Measurements from ENCODE around the gene ACADVL. TPM values are rescaled to one million over a fixed set of nuclear protein-coding genes. Genes with fewer than 3 reads are reported as not detected.
"Not testable (repeated sequence)": the region's sequence is repeated elsewhere in the genome, so short reads cannot be mapped to it uniquely, and the experiment has no call there.

The ACADVL gene
- 260 TPM for total RNA-seq

DNA sequence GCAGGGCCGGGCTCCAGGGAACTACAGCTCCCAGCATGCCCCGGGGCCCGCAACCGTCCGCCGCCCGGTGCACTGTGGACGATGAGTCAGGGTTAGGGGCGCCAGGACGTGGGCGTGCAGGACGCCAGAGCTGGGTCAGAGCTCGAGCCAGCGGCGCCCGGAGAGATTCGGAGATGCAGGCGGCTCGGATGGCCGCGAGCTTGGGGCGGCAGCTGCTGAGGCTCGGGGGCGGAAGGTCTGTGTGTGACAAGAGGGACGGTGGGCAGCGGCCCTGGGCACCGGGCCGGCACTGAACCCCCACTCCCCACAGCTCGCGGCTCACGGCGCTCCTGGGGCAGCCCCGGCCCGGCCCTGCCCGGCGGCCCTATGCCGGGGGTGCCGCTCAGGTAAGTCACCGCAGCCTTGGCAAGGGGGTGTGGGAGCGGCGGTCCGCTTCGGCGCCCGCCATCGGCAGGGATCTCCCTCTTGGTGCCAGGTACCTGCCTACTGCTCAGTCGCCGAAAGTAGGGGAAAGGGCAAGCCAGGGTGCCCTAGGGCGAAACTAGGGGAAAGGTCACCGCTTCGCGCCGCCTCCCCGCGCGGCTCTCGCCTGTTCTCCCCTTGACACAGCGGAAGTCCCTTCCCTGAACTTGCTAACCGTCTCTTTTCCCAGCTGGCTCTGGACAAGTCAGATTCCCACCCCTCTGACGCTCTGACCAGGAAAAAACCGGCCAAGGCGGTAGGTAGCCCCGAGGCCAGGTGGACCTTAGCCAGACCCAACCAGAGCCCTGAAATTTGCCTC lies at the start of gene ACADVL, which contains the start of gene DLG4:
Gene ACADVL (plus strand): TSS at position 127 of the 781 bp plus-strand sequence. CDS start 47 bp downstream, at position 174.
Gene DLG4 (minus strand): TSS at position 25 of the 781 bp plus-strand sequence.
- peak; percentile 95 for DNase-seq

DNA sequence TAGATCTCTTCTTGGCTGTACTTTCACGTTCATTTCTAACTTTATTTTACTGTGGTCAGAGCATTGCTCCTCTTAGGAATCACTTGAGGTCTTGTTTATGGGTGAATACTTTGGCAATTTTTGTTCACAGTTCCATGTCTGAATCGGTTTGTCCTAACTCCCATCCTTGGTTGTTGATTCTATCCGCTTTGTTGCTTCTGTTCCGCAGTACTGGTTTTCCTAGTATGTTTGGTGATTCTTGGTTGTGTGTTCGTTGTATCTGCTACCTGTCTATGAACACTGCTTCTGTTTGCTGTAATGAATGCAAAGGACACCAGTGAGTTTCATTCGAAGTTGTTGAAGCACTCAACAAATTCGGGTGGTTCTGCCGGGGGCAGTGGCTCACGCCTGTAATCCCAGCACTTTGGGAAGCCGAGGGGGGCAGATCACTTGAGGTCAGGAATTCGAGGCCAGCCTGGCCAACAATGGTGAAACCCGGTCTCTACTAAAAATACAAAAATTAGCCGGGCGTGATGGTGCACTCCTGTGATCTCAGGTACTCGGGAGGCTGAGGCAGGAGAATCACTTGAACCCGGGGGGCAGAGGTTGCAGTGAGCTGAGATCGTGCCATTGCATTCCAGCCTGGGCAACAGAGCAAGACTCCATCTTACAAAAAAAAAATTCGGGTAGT lies 47.1 kb upstream of the ACADVL start:
- DNase-seq, result not testable (repeated sequence)

DNA sequence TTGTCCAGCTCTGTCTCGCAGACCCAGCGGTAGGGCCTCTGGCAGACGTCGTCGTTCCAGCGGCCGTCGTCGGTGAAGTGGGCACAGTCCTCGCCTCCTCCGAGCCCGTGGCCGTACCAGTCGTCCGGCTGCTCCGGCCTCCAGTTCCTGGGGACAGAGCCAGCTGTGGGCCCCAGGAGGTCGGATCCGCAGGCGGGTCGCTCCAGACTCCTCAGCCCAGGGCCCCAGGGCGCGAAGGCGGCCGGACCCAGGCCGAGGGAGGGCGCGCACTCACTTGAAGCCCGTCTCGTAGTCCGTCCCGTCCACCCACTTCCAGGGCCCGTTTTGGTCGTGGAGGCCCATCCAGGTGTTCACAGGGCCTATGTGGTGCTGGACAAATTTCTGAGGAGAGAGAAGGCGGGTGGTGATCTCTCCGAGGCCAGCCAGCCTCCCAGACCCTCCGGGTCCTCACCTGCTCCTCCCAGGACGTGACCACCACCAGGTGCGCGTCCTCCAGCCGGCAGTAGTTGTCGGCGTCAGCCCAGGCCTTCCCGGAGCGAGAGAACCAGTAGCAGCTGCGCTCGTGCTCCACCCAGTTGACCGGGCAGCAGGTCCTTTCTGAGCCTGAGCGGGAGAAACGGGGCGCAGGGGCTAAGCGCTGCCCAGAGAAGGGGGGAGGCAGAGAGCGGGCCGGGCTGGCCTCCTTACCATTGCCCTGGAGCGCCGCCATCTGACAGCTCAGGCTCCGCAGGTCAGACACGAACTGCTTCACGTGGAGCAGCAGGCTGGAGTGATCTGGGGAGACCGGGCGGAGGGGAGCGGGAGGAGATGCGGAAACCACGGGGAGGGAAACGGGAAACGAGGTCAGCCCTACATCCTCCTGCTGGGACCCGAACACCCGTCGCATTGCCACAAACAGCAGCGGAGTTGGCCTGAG lies 45.8 kb upstream of the ACADVL start:
- DNase-seq, result peak; percentile 69

DNA sequence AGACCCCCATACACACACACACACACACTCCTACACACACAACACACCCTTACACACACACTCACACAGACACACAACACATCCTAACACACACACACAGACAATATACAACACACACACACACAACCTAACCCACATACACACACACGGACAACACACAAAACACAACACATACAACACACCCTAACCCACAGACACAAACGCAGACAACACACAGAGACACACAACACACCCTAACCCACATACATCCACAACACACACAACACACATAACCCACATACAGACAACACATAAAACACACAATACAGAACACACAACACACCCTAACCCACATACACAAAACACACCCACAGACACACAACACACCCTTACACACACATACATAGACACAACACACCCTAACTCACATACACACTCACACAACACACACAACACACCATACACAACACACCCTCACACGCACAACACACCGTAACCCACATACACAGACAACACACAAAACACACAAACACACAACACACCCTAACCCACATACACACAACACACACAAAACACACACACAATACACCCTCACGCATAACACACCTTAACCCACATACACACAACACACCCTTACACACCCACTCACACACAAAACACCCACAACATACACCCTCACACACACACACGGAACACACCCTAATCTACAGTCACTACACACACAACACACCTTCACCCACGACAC lies 45.0 kb upstream of the ACADVL start:
- no peak for DNase-seq

DNA sequence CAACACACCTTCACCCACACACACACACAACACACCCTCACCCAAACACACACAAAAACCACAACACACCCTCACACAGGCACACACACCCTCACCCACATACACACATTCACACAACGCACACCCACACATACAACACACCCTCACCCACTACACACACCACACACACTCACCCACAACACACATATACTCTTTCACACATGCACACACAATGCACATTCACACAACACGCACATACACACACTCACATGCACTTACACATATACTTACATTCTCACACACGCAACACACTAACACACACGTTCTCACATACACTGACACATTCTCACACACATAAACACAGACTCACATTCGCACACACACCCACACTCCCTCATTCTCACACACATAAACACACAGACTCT lies 44.4 kb upstream of the ACADVL start:
- no peak for DNase-seq

DNA sequence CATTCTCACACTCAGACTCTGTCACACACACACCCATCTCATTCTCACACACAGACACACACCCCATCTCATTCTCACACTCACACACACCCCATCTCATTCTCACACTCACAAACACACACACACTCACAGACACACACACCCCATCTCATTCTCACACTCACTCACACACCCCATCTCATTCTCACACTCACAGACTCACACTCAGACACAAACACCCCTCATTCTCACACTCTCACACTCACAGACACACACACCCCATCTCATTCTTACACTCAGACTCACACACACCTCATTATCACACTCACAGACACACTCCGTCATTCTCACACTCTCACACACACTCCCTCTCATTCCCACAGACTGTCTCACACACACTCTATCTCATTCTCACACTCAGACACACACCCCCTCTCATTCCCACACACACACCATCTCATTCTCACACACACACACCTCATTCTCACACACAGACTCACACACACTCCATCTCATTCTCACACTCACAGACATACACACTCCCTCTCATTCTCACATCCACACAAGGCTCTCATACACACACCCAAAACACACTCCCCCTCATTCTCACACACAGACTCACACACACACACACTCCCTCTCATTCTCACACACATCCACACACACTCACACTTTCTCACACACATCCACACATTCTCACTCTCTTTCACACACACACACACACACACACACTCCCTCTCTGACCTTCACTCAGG lies 43.5 kb upstream of the ACADVL start:
- DNase-seq, result no peak

DNA sequence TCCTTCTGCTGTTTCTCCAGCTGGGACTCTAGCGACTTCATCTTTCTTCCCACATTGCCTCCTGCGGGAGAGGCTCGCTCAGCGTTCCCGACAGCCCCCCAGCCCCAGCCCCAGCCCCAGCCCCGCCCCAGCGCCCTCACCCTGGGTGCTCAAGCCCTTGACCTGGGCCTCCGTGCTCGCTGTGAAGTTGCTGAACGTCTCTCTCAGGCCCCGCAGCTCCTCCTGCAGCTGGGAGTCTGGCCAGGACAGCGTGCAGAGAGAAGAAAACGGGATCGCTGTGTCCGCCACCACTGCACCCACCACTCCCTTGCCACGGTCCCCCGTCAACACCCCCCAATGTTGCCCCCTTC lies 42.9 kb upstream of the ACADVL start:
- DNase-seq, result peak; percentile 41

DNA sequence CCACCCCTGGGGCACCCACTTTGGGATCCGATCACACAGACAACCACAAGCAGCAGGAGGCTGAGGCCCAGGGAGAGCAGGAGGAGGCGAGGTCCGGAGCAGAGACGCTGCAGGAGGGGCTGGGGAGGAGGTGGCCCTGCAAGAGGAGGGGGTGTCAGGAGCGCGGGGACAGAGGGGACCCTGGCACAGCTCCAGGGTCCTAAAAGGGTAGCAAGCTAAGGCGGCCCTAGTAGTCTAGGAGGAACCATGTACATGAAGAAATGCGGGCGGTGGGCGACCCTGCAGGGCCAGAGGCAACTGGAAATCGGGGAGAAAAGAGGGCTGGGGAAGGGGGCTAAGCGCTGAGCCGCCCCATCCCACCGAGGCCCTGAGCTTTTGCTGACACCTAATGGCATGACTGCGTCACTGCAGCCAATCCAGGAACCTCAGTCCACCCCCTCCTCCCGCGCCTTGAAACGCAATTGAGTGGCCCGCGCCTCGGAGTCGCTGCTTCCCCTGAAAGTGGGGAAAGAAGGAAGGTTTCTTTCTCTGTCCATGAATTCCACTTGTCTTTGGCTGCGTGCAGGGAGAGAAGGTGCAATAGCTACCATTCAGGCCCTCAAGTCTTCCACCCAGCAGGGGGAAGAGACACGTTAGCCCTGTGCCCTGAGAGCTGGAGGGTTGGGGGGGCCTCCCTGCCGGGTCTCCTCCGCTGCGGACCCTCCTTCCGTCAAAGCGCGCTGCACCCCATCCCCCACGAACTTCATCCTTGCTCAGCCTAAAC lies 42.4 kb upstream of the ACADVL start:
- peak; percentile 91 for DNase-seq

DNA sequence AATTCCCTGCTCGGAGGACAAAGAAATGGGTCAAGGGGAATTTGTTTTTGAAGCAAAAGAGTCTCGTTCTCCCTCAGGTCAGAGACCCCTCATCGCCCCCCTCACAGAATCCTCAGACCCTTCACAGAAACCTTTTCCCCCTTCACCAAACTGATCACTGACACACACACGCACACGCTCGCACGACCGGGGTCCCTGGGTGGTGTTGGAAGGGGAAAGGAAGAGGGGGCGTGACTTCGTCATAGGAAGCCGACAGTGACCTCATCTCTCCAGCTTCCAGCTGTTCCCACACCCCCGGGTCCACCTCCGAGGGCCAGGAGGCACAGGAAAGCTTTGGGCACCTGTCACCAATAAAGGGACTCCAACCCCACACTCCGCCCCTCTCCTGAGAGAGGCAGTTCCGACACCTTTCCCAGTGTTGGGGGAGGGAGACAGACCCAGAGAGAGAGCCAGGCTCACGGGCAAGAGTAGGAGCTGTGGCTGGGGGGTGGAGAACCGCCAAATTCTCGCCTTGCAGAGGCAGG lies 41.7 kb upstream of the ACADVL start:
- peak; percentile 56 for DNase-seq

DNA sequence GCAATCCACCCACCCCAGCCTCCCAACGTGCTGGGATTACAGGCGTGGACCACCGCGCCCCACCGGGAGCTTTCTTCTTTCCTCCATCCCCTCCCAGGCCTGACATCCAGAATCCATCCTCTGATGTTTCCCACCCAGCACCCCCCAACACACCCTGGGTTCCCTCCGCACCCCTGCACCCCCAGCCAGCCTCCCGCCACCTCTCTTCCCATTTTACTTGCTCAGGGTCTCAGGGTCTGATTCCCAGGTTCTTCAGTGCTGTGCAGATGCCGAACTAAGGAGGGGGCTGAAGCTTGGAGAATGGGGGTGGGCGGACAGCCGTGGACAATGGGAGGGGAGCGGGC lies 40.8 kb upstream of the ACADVL start:
- no peak for DNase-seq

DNA sequence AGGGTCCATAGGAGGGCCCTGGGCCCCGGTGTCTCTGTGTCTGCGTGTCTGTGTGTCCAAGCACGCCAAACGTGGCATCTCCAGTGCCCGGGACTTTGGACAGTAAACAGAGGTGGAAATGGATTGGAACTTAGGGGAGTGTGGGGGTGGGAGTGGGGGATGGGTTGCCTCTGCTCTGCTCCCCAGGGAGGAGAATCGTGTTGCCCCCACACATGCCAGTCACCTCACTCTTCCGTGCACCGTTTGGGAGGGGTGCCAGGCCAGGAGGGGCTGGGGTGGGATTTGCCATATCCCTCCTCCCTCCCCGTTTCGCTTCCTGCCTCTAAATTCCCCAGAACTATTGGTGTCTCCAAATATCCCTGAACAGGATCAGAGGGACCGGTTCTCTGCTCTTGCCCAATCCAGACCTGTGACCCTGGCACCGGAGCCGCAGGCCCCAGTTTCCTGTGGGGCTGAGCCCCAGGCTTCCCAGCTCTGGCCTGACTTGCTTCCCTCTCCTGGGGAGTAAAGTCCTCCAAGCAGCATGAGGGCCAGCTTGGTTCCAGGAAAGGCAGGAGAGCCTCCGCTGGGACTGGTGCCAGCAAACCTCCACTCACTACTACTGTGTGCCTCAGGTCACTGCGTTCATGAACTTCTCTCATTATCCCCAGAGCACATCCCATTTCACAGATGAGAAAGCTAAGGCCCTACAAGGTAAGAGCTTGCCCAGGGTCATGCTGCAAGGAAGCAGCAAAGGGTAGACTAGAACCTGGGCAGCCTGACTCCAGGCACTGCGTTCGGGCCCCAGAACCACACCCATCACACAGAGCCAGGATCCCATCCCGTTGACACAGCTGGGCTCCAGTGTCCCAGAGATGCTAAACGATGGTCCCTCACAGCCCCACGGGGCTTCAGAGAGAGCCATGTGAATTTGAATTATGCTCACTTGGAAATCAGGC lies 40.2 kb upstream of the ACADVL start, which contains the start of gene ASGR1:
Gene ASGR1 (minus strand): TSS at position 54 of the 938 bp plus-strand sequence. CDS start 807 bp downstream, outside the sequence.
- no peak for DNase-seq

DNA sequence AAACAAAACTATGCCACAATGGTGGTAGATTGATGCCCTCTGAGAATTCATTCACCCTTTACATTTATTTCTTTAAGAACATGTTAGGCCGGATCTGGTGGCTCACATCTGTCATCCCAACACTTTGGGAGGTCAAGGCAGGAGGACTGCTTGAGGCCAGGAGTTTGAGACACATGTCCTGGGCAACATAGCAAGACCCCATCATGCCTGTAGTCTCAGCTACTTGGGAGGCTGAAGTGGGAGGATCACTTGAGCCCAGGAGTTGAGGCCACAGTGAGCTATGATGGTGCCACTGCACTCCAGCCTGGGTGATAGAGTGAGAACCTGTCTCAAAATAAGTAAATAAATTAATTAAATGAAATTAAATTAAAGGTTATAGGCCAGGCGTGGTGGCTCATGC lies 37.6 kb upstream of the ACADVL start:
- not testable (repeated sequence) for DNase-seq

DNA sequence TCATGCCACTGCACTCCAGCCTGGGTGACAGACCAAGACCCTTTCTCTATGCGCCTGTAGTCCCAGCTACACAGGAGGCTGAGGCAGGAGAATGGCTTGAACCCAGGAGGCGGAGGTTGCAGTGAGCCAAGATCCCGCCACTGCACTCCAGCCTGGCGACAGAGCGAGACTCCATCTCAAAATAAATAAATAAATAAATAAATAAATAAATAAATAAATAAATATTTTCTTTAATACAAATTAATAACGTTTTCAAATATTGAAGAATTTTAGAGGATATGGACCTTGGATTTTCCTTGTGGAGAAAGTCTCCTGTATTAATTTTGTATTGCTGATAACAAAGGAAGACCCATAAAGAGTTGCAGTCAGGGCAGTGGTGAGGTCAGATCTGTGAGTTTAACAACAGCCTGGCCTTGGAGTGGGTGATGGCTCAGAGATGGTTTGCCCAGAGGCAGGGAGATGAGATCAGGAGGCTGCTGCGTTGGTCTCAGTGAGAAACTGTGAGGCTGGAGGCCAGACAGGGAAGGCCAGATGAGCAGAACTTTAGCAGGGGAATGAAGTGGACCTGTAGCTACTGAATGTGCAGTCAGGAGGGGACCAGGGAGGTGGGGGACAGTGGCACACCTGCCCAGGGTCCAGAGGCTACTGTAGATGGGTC lies 36.2 kb upstream of the ACADVL start:
- DNase-seq, result no peak

DNA sequence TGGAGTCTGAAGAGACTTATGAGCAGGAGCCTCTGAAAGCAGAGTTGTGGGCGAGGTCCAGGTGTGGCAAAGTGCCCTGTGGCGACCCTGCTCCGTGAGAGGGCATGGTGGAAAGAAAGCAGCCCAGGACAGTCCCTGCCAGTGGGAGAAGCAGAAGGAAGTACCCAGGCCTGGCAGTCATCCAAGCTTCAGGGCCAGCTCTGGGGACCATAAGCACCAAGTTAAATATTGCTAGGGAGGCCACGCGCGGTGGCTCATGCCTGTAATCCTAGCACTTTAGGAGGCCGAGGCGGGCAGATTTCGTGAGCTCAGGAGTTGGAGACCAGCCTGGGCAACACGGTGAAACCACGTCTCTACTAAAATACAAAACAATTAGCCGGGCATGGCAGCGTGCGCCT lies 35.6 kb upstream of the ACADVL start:
- DNase-seq, result peak; percentile 28

DNA sequence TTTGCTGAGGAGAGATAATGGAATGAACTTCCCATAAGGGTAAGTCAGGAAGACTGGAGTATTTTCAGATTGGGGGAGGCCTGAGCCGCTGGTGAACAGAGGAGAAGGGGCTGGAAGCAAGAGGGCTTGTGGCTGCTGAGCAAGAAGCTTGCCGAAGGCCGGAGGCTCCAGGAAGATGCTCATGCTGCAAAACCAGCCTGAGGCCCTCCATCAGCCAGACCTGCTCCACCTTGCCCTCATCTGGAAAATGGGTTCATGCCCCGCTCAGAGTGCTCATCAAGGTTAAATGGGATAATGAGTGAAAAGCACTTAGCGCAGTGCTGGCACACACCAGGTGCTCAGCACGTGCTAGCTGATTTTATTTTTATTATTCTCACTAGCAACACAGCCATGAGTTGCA lies 35.1 kb upstream of the ACADVL start:
- no peak for DNase-seq

DNA sequence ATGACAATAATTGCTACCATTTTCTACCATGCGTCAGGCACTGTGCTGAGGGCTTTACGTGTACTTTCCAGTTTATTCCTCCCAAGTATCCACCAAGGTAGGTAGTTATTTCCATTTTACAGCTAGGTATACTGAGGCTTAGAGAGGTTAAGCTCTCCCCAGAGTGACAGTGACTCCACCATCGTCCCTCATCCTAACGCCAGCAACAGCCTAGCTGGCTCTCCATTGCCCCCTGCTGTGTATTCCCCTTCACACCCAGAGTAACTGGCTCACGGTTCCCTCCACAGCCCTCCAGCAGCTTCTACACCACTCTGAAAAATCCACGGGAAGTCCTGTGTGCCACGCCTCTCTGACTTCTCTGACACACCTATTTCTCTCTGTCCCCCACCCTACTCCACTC lies 33.5 kb upstream of the ACADVL start:
- DNase-seq, result no peak

DNA sequence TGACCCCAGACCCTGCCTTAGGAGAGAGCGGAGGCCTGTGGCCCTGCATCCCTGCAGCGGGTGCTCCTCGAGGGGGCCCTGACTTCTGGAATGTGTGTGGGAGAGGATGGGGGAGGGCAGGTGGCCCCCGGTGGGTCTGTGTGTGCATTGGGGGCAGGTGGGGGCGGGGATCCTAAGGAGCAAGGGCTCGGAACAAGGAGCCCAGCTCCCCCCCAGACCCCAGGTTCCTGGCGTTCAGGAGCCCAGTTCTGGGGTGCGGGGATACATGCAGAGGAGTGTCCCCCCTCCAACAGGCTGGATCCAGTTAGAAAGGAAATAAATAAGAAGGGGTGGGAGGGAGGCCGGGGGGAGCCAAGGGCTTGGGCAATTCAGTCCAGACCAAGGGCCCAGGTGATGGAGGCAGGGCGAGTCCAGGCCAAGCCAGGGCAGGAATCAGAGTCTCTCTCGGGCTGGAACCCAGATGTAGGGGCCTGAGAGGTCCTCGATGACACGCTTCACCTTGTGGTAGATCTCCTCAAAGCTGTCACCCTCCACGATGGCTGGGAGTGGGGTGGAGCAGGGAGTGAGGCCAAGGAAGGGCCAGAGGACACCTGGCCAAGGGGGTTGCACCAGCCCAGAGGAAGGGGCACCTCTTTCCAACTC lies 29.3 kb upstream of the ACADVL start:
- DNase-seq, result no peak

DNA sequence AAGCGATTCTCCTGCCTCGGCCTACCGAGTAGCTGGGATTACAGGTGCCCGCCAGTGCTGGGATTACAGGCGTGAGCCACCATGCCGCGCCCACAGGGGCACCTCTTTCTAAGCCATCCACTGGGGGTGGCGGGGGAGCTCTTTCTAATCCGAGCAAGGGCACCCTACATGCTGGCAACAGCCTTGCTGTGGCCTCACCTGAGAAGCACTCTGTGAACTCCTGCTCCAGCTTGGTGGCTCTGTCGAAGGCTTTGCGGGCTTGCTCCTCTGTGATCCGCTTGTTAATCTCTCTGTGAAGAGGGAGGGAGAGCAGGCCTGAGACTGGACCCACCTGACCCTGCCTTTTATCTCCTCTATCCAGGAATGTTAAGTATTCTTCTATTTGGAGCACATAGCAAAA lies 28.7 kb upstream of the ACADVL start:
- DNase-seq, result no peak
